Measurements from ENCODE around the gene FGF5. TPM values are rescaled to one million over a fixed set of nuclear protein-coding genes. Genes with fewer than 3 reads are reported as not detected.

FGF5 gene
- total RNA-seq, 1 experiment from 2014 or later: not detected

DNA sequence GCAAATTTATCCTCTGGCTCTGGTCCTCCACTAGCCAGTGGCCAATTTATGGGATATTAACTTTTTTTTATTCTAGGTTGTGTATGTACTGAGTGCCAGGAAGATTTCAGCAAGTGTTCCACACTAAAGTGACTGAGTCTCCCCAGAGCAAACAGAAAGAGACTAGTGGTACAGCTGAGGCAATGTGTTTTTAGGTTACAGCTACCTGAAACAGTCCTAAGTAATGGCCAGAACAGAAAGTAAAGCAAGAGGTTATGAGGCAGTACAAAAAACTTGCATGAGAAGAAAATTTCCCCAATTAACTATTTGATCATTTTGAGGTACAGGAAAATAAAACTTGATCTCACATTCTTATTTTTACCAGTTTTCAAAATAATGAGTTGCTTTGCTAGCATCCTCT, 38.0 kb upstream of the FGF5 start:
- DNase-seq: no peak
- H3K36me3 ChIP-seq (ENCODE audit: low read depth): no peaks in the 10 kb centered on the region
- TF ChIP-seq EZH2 (IDR thresholded peaks at IDR 0.05; ENCODE audit: low read depth) (no peak), CTCF (conservative IDR thresholded peaks at IDR 0.05) (no peak)
- no peaks in the 10 kb centered on the region for H3F3A ChIP-seq (ENCODE audit: insufficient read depth, low read depth)
- H4K20me1 ChIP-seq (ENCODE audit: insufficient read depth): no peaks in the 10 kb centered on the region
- no peaks in the 10 kb centered on the region for H3K4me1 ChIP-seq (replicated peaks; ENCODE audit: insufficient read depth)
- no peaks in the 10 kb centered on the region for H3K9me3 ChIP-seq (ENCODE audit: insufficient read depth, low read depth)
- no peaks in the 10 kb centered on the region for H3K27me3 ChIP-seq (ENCODE audit: insufficient read depth, low read depth)
- H3K4me2 ChIP-seq: no peak overlapping the region
- BruUV-seq (replicated peaks): no TSS peak
- no peak overlapping the region for H2AFZ ChIP-seq
- POLR2A ChIA-PET (ENCODE audit: unreplicated experiment): no interaction called here
- no peak overlapping the region for H3K4me3 ChIP-seq
- H3K27ac ChIP-seq: no peak overlapping the region
- H3K79me2 ChIP-seq (ENCODE audit: low read depth): no peaks in the 10 kb centered on the region
- H3K9me2 ChIP-seq (ENCODE audit: insufficient read depth): no peaks in the 10 kb centered on the region
- intact Hi-C loops (cut with micrococcal nuclease; ENCODE audit: unreplicated experiment): no loop called here
- CTCF ChIA-PET: no interaction called here

GRCh38 chr4:80229128-80229527, 37.3 kb upstream of the FGF5 start:
- Histone ChIP-seq H3K4me2 (no peak overlapping the region), H3K36me3 (ENCODE audit: low read depth) (no peaks in the 10 kb centered on the region), H2AFZ (no peak overlapping the region), H3F3A (ENCODE audit: insufficient read depth, low read depth) (no peaks in the 10 kb centered on the region), H3K27ac (no peak overlapping the region), H3K4me1 (replicated peaks; ENCODE audit: insufficient read depth) (no peaks in the 10 kb centered on the region), H3K79me2 (ENCODE audit: low read depth) (no peaks in the 10 kb centered on the region), H3K9me2 (ENCODE audit: insufficient read depth) (no peaks in the 10 kb centered on the region), H3K27me3 (ENCODE audit: insufficient read depth, low read depth) (no peaks in the 10 kb centered on the region), H4K20me1 (ENCODE audit: insufficient read depth) (no peaks in the 10 kb centered on the region), H3K4me3 (no peak overlapping the region), H3K9me3 (ENCODE audit: insufficient read depth, low read depth) (no peaks in the 10 kb centered on the region)
- BruUV-seq (replicated peaks): no TSS peak
- DNase-seq: no peak
- intact Hi-C loops (cut with micrococcal nuclease; ENCODE audit: unreplicated experiment): no loop called here
- TF ChIP-seq CTCF (conservative IDR thresholded peaks at IDR 0.05) (no peak), EZH2 (IDR thresholded peaks at IDR 0.05; ENCODE audit: low read depth) (no peak)
- ChIA-PET CTCF (no interaction called here), POLR2A (ENCODE audit: unreplicated experiment) (no interaction called here)

- Histone ChIP-seq H3K4me1 (replicated peaks; ENCODE audit: insufficient read depth) (no peaks in the 10 kb centered on the region), H3K9me3 (ENCODE audit: insufficient read depth, low read depth) (no peaks in the 10 kb centered on the region), H3K27ac (no peak overlapping the region), H3K4me2 (no peak overlapping the region), H3K79me2 (ENCODE audit: low read depth) (no peaks in the 10 kb centered on the region), H4K20me1 (ENCODE audit: insufficient read depth) (no peaks in the 10 kb centered on the region), H3F3A (ENCODE audit: insufficient read depth, low read depth) (no peaks in the 10 kb centered on the region), H3K36me3 (ENCODE audit: low read depth) (no peaks in the 10 kb centered on the region), H2AFZ (no peak overlapping the region), H3K4me3 (no peak overlapping the region), H3K27me3 (ENCODE audit: insufficient read depth, low read depth) (no peaks in the 10 kb centered on the region), H3K9me2 (ENCODE audit: insufficient read depth) (no peaks in the 10 kb centered on the region)
- TF ChIP-seq EZH2 (IDR thresholded peaks at IDR 0.05; ENCODE audit: low read depth) (no peak), CTCF (conservative IDR thresholded peaks at IDR 0.05) (no peak)
- POLR2A ChIA-PET (ENCODE audit: unreplicated experiment): no interaction called here
- DNase-seq: no peak
- BruUV-seq (replicated peaks): no TSS peak
- intact Hi-C loops (cut with micrococcal nuclease; ENCODE audit: unreplicated experiment): no loop called here
- CTCF ChIA-PET: no interaction called here
These were observed 36.9 kb upstream of the FGF5 start for GRCh38 chr4:80229590-80229989.

Data from PC-9 (cell line).